HS-27A (cell line): ENCODE data around the gene RGS7.
A peak's percentile ranks its signal among the peaks of the same experiment; 100 is the strongest.
"Not testable (repeated sequence)": the region's sequence is repeated elsewhere in the genome, so short reads cannot be mapped to it uniquely, and the experiment has no call there.

Experiments
- DNase-seq: peaks from one replicate; pipeline ENCODE4 v3.0.0-alpha.2; 2012; ENCODE audit warnings: low read depth, missing footprints

Gene RGS7

DNA sequence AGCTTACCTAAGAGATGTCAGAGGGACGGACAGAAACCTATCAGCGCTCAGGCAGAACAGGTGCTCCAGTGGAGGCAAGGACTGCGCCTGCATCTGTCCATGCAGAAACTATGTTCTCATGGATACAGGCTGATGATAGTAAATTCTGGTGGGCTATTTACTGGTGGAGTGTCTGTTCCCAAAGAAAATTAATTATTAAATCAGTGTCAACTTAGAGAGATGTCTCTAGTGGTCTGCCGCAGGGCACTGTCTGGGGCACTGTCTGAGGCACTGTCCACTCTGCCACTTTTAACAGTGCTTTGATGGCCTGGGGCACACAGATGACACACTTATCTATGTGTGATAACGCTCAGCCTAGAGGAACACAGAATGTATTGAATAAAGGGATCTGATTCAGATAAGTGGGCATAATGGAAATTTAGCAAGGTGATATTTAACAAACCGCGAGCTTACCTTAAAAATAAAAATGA is 148.1 kb downstream of the RGS7 start:
- DNase-seq: no peak

DNA sequence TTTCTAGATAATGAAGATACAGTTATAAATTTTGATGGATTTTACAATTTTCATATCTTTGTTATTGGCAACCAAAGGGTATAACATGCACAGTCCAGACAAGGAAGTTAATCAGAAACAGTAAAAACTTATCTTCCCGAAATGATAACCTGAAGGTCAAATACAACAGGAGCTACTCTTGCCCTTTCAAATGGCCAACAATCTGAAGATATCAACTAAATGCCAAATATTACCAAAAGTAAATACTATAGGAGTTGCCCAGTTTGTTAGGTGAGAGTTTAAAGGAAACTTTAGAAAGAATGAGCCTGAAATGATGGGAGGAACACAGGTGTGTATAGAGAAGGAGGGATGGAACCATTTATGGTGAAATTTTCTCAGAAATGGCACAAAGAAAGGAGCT is 153.2 kb downstream of the RGS7 start:
- no peak for DNase-seq

DNA sequence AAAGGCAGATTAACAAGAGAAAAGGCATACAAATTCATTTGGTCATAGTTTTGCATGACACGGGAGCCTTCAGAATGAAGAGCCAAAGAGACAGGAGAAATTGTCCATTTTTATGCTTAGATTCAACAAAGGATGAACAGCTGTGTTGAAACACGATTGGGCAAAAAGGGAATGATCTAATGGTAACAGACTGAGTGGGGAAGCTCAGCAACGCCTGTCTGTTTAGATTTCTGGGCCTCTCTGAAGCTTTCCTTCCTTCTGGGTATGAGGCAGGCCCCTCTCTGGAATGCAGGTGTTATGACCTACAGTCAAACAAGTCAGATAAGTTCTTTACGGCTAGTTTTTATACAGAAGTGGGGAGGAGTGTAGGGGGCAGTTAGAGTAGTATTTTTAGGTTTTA is 154.6 kb downstream of the RGS7 start:
- no peak for DNase-seq

DNA sequence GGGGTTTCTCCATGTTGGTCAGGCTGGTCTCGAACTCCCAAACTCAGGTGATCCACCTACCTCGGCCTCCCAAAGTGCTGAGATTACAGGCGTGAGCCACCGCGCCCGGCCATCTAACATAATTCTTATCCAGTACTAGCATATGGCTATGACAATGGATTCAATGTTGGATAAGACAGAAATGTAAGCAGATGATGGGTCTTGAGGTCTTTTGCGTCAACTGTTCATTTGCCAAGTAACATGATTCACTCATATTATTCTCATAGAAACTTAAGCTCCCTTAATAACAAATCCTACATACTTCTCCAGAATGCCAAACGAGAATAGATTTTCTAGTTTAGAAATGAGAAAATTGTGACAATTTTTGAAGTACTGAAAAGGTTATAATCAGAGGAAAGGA is 170.3 kb downstream of the RGS7 start:
- no peak for DNase-seq

DNA sequence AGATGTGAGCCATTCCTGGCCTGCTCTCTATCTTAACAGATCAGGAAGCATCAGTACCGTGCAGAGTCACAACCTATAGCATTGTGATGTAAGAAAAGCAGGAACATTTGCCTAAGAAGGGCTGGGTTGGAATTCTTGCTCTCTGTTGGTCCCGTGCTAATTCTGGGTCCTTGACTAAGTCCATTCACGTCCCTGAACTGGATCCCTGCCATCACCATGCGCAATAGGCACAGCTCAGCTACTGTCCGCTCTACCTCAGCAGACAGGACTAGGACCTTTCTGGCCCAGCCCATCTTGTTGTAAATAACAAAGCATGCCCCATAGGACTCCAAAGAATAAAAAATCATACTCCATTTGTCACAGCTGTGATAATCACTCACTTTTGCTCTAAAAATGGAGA is 175.0 kb downstream of the RGS7 start:
- no peak for DNase-seq

DNA sequence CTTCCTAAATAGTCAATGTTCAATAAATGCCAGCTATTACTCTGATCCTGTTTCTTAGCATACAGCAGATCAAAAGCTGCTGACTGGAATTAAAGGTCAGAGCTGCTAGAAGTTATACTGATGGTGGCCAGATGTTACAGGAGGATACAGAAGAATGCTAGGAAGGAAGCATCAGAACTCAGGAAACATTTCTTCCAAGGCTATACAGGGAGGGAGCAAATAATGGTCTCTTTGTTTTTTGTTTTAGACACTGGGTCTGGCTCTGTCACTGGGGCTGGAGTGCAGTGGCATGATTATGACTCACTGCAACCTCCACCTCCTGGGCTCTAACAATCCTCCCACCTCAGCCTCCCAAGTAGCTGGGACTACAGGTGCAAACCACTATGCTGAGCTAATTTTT is 175.5 kb downstream of the RGS7 start:
- no peak for DNase-seq

DNA sequence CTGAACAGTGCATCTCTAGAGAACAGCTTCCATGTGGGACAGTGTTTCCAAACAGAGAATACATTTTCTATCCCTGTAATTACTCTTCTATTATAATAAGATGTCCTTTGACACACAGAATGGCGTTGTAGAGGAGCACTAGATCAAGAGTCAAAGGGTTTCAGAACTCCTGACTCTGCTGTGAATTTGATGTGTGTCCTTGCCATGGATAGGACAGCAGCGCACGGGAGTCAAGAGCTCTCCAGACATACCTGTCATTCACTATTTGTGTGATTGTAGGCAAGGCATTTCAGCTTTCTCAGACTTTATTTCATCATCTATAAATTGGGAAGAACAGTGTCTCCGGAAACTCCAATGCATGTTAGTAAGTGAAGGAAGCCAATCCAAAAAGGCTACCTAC is 176.4 kb downstream of the RGS7 start:
- DNase-seq: no peak

DNA sequence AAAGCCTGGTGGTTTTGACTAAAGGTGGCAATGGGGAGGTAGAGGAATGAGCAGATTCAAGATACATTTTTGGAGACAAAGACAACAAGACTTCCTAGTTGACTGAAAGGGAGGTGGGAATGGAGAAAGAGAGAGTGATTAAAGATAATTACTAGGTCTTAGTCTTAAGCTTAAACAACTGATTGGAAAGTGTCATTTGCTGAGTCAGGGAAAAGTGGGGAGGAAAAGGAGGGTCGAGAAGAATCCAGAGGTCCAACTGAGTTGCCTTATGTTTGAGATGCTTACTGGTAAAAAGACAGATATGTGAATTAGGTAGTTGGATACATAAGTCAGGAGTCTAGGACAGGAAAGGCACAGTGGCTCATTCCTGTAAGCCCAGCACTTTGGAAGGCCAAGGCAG is 179.3 kb downstream of the RGS7 start:
- DNase-seq: no peak

DNA sequence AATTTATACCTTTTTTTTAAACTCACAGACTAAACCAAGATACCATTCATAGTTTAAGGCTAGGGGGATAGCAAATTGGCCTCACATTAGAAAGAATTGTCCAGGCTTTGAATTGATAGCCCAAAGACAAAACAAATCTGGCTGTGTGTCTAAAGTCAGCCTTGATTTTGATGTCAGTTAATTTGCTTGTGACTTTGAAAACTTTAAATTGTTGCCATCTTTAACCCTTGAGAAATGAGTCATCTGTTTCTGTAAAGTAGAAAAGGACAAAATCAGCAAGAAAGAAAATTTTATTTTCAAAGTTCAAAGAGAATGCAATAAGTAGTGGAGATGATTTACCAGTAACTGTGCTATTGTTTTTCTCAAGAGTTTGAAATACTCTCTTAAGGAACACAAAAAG is 184.5 kb downstream of the RGS7 start:
- DNase-seq: no peak

DNA sequence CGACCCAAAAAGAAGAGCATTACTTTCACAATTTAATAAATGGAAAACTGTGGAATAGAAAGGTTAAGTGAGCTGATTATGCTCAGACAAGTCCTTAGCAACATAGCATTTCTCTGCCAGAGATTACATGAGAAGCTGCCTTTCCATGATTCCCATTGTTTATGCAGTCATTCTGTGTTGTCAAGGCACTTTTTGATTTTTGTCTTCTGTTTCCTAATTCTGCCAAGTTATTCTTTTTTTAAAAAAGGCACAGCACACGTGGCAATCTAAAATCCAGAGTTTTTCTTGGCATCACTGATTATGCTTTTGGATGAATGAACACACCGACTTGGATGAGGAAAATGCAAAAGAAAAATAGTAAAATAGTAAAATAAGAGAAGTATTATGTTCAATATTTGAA is 185.0 kb downstream of the RGS7 start:
- DNase-seq: no peak

DNA sequence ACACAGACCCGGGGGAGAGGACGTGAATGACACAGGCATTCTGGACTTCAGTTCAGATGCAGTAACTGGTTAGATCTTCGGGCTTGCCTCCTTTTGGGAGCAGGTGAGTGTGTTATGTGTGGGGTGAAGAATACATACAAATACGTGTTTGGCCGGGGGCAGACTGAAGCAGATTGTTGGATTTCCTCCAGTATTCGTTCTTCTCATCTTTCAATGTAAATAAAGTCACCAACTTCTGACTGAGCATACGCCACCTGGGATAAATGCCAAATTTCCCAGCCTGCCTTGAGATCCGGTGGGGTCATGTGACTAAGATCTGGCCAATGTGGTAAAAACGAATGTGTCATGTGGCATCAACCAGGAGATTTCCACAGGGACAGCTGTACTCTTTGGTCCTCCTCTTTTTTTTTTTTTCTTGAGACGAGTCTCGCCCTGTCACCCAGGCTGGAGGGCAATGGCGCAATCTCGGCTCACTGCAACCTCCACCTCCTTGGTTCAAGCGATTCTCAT is 189.8 kb downstream of the RGS7 start:
- DNase-seq: peak; percentile 12

DNA sequence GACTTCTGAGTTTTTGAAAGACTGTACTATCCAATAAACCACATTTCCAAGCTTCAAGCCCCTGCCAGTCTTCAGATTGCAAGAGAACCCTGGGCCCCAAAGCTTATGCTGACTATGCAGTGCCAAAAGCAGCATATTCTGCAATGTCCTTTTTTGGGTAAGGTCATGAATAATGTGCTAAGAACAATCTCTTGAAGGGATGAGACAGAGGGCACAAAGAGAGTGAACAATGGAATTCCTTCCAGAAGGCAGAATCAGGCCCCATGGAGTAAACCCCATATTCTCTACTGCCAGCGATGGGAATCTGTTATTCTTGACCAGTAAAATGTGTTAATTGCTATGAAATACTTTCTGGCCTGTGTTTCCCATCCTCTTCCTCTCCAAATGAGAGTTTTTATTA is 190.4 kb downstream of the RGS7 start:
- DNase-seq: no peak

DNA sequence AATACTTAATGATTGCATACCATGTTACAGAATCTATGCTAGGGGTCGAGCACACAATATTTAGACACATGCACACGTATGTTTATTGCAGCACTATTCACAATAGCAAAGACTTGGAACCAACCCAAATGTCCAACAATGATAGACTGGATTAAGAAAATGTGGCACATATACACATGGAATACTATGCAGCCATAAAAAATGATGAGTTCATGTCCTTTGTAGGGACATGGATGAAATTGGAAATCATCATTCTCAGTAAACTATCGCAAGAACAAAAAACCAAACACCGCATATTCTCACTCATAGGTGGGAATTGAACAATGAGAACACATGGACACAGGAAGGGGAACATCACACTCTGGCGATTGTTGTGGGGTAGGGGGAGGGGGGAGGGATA is 191.7 kb downstream of the RGS7 start:
- not testable (repeated sequence) for DNase-seq

DNA sequence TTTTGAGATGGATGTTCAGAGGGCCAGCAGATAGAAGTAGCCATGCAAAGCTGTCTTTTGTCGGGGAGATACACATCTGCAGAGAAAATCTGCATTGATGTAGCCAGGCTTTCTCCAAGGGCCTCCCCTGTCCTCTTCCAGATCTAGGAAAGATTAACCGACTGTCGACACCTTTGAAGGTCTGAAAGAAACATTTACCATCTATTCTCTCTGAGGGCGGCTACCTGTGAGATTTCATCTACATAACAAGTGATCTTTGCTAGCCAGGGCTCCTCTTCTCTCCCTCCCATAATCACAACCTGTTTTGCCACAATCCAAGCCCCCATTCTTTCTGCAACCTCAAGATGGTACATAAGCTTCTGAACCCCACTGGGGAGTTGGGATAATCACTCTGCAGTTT is 193.6 kb downstream of the RGS7 start:
- no peak for DNase-seq

DNA sequence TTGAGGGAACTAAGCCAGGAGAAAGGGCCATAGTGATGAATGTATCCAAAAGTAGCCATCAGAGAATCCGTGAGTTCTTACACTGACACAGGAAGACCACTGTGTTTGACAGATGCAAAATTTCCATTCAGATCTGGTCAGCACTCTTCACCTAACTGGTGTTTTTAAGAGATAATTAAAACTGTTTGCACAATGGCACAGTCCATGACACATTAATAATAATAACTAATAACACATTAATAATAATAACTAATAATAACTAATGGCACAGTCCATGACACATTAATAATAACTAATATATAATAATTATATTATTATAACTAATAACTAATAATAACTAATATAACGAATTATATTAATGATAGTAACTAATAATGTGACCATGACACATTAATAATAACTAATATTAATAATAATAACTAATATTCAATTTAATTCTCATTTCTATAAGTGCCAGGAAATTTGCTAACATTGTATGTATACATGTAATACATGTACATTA is 195.8 kb downstream of the RGS7 start:
- DNase-seq: no peak

DNA sequence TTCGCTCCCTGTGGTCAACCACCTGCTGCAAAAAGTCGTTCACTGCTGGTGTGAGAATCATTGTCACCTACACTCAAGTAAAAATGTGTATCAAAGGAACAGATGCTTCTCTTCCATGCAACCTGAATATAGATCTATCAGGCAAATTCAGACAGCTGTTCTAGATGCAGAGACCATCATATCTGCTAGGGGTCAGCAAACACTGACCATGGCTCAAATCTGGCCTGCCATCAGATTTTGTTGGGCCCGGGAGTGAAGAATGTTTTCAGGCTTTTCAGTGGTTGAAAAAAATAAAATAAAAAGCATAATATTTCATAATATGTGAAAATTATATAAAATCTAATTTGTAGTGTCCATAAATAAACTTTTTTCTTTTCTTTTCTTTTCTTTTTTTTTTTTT is 199.6 kb downstream of the RGS7 start:
- DNase-seq: no peak

DNA sequence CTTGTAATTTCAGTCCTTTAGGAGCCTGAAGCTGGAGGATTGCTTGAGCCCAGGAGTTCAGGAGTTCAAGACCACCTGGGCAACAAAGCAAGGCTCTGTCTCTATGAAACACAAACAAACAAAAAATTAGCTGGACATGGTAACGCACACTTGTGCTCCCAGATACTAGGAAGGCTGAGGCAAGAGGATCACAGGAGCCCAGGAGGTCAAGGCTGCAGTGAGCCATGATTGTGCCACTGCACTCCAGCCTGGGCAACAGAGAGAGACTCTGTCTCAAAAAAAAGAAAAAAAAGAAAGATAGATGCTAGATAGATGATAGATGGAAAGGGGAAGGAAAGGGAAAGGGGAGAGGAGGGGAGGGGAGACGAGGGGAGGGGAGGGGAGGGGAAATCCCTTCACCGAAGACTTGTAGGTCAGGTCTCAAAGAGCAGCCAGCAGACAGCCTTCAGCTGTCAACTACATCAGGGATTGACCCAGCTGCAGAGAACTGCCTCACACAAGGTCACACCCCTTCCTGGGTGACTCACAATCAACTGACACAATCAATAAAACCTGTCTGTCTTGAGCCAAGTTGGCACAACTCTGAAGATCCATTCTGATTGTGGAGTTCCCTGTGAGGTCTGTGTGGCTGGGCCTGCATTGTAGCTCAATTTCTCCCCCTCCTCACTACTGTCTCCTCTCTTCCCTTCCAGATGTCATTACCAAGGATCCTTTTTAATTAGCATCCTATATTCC is 200.6 kb downstream of the RGS7 start:
- peak; percentile 22 for DNase-seq

DNA sequence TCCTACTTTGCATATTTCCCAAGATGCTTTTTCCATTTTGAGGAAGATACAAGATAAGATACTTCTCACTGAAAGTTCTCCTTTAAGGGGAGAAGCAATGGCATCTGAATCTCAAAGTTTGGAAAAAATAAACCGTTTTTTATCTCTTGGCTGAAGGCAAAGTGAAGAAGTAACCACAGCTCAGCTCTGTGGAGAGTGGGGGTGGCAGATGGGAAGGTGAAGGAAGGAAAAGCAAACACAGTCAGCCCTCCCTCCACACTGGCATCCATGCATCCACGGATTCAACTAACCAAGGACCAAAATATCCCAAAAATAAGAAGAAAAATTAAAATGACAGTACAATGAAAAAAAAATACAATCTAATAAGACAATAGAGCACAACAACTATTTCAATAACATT is 211.1 kb downstream of the RGS7 start:
- no peak for DNase-seq

DNA sequence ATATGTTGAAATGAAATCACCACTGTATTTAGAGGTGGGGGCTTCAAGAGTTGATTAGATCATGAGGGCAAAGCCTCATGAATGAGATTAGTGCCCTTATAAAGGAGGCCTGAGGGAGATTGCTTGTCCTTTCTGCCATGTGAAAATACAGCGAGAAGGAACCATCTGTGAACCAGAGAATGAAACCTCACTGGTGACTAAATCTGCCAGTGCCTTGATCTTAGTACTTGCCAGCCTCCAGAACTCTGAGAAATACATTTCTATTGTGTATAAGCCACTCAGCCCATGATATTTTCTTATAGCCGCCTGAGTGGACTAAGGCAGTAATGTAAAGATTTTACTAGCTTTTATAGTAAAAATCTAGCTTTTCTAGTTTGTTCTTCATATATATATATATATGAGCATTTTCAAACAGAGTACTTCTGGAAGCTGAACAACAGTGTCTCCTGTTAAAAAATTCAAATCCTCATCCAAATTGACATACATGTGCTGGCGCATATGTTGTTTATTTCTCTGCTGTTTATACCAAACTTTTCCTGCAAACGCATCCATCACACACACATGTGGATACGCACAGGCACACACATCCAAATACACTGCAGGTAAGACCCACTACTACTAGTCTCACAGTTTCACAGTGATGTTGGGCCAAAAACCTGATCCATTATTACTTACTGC is 213.1 kb downstream of the RGS7 start:
- no peak for DNase-seq

DNA sequence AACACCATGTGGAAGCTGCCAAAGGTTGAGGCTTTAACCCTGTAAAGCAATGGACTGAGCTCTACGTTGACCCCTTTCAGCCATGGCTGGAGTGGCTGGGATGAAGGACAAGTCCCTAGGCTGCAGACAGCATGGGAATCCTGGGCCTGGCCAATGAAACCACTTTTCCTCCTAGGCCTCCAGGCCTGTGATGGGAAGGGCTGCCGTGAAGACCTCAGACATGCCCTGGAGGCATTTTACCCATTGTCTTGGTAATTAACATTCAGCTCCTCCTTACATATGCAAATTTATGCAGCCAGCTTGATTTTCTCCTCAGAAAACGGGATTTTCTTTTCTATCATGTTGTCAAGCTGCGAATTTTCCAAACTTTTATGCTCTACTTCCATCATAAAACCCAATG is 214.5 kb downstream of the RGS7 start:
- DNase-seq: no peak

DNA sequence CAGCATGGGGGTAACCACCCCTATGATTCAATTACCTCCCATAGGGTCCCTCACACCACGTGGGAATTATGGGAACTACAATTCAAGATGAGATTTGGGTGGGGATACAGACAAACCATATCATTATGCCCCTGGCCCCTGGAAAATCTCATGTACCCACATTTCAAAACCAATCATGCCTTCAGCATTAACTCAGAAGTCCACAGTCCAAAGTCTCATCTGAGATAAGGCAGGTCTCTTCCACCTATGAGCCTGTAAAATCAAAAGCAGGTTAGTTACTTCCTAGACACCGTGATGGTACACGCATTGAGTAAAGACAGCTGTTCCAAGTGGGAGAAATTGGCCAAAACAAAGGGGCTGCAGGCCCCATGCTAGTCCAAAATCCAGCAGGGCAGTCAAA is 215.4 kb downstream of the RGS7 start:
- DNase-seq: not testable (repeated sequence)

DNA sequence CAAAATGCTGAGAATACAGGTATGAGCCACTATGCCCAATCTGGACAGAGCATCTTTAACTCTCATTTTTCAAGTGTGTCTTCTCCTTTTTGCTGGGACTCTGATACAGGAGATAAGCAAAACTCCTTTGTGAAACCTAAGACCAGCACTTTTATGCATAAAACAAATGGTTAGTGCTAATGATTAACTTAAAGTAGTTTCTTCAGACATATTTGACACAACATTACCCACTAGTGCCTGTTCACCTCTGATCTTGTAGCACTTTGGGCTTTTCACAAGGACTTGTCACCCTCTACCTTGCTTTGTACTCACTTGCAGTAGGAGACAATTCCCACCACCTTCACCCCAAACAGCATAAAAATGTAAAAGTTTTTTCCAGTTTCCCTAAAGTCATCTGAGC is 216.3 kb downstream of the RGS7 start:
- no peak for DNase-seq

DNA sequence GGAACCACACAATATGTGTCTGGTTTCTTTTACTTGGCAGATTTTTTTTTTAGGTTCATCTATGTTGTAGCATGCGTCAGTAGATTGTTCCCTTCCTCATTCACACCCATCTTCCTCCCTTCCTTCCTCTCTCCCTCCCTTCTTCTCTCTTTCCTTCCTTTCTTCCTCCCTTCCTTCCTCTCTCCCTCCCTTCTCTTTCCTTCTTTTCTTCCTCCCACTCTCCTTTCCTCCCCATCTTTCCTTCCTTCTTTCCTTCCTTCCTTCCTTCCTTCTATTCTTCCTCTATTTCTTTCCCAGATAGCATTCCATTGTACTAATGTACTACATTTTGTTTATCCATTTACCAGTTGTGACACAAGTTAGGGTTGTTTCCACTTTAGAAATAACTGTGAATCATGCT is 218.0 kb downstream of the RGS7 start:
- no peak for DNase-seq

DNA sequence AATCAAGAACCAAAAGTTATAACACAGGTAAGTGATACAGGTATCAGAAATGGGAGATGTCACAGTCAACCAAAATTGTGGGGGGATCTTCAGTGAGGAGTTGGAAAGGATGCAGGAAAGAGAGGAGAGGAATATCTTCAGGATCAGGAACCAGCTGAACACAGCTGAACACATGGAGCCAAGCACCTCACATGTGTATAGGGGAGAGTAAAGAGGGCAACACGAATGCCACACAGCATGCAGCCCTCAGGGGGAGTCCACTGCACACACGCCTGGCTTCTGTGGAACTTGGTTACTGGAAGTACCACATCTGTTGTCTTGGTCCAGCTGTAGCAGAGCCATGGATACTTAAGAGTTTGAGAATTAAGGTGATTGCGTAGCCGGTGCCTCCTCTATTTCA is 218.8 kb downstream of the RGS7 start:
- DNase-seq: no peak
